Tibial nerve (tissue), 3 donors: Measurements from ENCODE around the gene SEMA3A.

Source experiments
- CTCF ChIP-seq, 5 experiments: fragments of 200-600 bp in 3 of 5; fragments of 450-650 bp in 2 of 5; sonication (generic) in 3 of 5; IDR thresholded peaks; one replicate each; pipeline ENCODE4 v1.5.1; 2016 to 2019; ENCODE audit warnings: antibody characterized with exemption in 5 of 5, mild to moderate bottlenecking in 3 of 5, moderate library complexity in 2 of 5
- POLR2A ChIP-seq, 2 donors: fragments of 450-650 bp; IDR thresholded peaks; one replicate each; pipeline ENCODE4 v1.6.1; 2017; ENCODE audit warnings: antibody characterized with exemption in 2 of 2, mild to moderate bottlenecking in 2 of 2, moderate library complexity in 2 of 2

GRCh38 chr7:83936056-83936708 is 258.4 kb downstream of the SEMA3A start:
- TF ChIP-seq CTCF (IDR thresholded peaks at IDR 0.05) (peak; percentile 61 to 76 (median 71)), POLR2A (IDR thresholded peaks at IDR 0.05) (no peak)
